Testis (tissue), 5 donors: ENCODE results near the gene LUZP4. TPM values are rescaled to one million over a fixed set of nuclear protein-coding genes. Genes with fewer than 3 reads are reported as not detected.

Experiments
- DNase-seq: peaks from one replicate; pipeline ENCODE4 v3.0.0-alpha.2; 2019
- H3K27ac ChIP-seq, 2 donors: fragments of 200-600 bp; sonication (generic); one replicate each; pipeline ENCODE4 v1.5.1; 2019
- H3K27me3 ChIP-seq: fragments of 200-600 bp; sonication (generic); one replicate; pipeline ENCODE4 v1.5.1; 2019
- H3K36me3 ChIP-seq: fragments of 200-600 bp; sonication (generic); one replicate; pipeline ENCODE4 v1.5.1; 2017; ENCODE audit warnings: low read depth; ENCODE audit errors: missing control alignments
- H3K4me1 ChIP-seq: fragments of 200-600 bp; sonication (generic); one replicate; pipeline ENCODE4 v1.5.1; 2019
- H3K4me3 ChIP-seq, 2 donors: fragments of 200-600 bp; sonication (generic); one replicate each; pipeline ENCODE4 v1.5.1; 2017 to 2019
- H3K9me3 ChIP-seq: fragments of 200-600 bp; sonication (generic); one replicate; pipeline ENCODE4 v1.5.1; 2017
- CTCF ChIP-seq, 3 experiments: fragments of 450-650 bp in 2 of 3; fragments of 200-600 bp in 1 of 3; sonication (generic) in 1 of 3; IDR thresholded peaks; one replicate each; pipeline ENCODE4 v1.5.1; 2016 to 2019; ENCODE audit warnings: antibody characterized with exemption in 3 of 3, mild to moderate bottlenecking in 2 of 3, moderate library complexity in 1 of 3
- POLR2A ChIP-seq: fragments of 450-650 bp; IDR thresholded peaks from one replicate; pipeline ENCODE4 v1.6.1; 2017; ENCODE audit warnings: antibody characterized with exemption, mild to moderate bottlenecking, moderate library complexity
- WGBS, 2 donors: methylation state at CpG; one replicate each; pipeline ENCODE4 v1.1.5; 2018; 5-methylcytosine and 5-hydroxymethylcytosine counted together
- intact Hi-C: fragments of 100-400 bp; cut with DNase I; formaldehyde crosslinking; loops from one replicate; pipeline ENCODE4 v1.15.1; 2023; ENCODE audit warnings: low total_unique reads
- long read RNA-seq, 2 donors: transcript quantifications; one replicate each; lab custom pipeline, GENCODE V29; 2026
- polyA plus RNA-seq: library from polyadenylated mRNA; stranded (reverse); fragments of 350-450 nt; fragmentation: Illumina TruSeq; extraction: RNeasy Lipid Tissue Mini Kit (QIAGEN cat#74804); gene quantifications from one replicate; pipeline ENCODE4 v1.2.3, GENCODE V29; 2014; ENCODE audit warnings: low read depth, low replicate concordance; ENCODE audit not compliant: insufficient read depth
- total RNA-seq, 2 donors: library from RNA; depleted of rRNA; stranded (reverse); fragments of >200 nt; gene quantifications; one replicate each; pipeline ENCODE4 v1.2.3, GENCODE V29; 2016

Gene LUZP4
- total RNA-seq (10 to 100 TPM in 1 of 2 donors, 1 to 10 TPM in 1; 9.4 to 13.7 TPM), polyA plus RNA-seq (11.2 TPM)
- long read RNA-seq, donor 1, transcript LUZP4-201 (4 exons, 1,701 nt) = major isoform, 8 of 8 reads
- long read RNA-seq, donor 1, partial matches to known transcripts = 0 of 8 reads
- long read RNA-seq, donor 1, other reads (novel, unspliced or antisense) = 0 of 8 reads
- long read RNA-seq, donor 2, transcript LUZP4-201 (4 exons, 1,701 nt) = major isoform, 8 of 8 reads
- long read RNA-seq, donor 2, partial matches to known transcripts = 0 of 8 reads
- long read RNA-seq, donor 2, other reads (novel, unspliced or antisense) = 0 of 8 reads

- no peak within 1 kb of the TSS for H3K4me3 ChIP-seq
- no peaks in the 10 kb centered on the region for H3K9me3 ChIP-seq
- TF ChIP-seq CTCF (IDR thresholded peaks at IDR 0.05) = no peak
- no peak for TF ChIP-seq POLR2A
- no peaks in the 10 kb centered on the region for H3K27me3 ChIP-seq
- DNase-seq = peak; percentile 58
- H3K4me1 ChIP-seq = no peaks in the 10 kb centered on the region
- intact Hi-C loops = no loop called here
- H3K36me3 ChIP-seq = no peaks in the 10 kb centered on the region
- WGBS, 2 donors = 69 to 80% methylated on average over 8 to 17 of the region's 17 CpGs
- H3K27ac ChIP-seq = no peak within 1 kb of the TSS
These were observed at the start of gene LUZP4 for GRCh38 chrX:115289465-115289864. Gene LUZP4, plus strand, starts transcription at chrX:115289715. Its CDS starts 45 bp downstream, at chrX:115289760.

GRCh38 chrX:115251458-115252233 is 37.9 kb upstream of the LUZP4 start:
- 80 to 84% methylated on average over 2 of the region's 2 CpGs for WGBS, 2 donors
- H3K27ac ChIP-seq = no peak overlapping the region
- no peaks in the 10 kb centered on the region for H3K4me1 ChIP-seq
- no peaks in the 10 kb centered on the region for H3K9me3 ChIP-seq
- DNase-seq = no peak
- intact Hi-C loops = no loop called here
- TF ChIP-seq CTCF (IDR thresholded peaks at IDR 0.05) = no peak
- TF ChIP-seq POLR2A = no peak
- H3K27me3 ChIP-seq = no peaks in the 10 kb centered on the region
- no peaks in the 10 kb centered on the region for H3K36me3 ChIP-seq
- no peak overlapping the region for H3K4me3 ChIP-seq

GRCh38 chrX:115255003-115255402 is 34.5 kb upstream of the LUZP4 start:
- no peak for TF ChIP-seq CTCF (IDR thresholded peaks at IDR 0.05)
- no peak for TF ChIP-seq POLR2A
- 82 to 94% methylated on average over 2 of the region's 2 CpGs for WGBS, 2 donors
- H3K36me3 ChIP-seq = no peaks in the 10 kb centered on the region
- H3K4me1 ChIP-seq = no peaks in the 10 kb centered on the region
- intact Hi-C loops = no loop called here
- H3K27me3 ChIP-seq = no peaks in the 10 kb centered on the region
- no peak for DNase-seq
- no peak overlapping the region for H3K27ac ChIP-seq
- no peaks in the 10 kb centered on the region for H3K9me3 ChIP-seq
- no peak overlapping the region for H3K4me3 ChIP-seq

- no peaks in the 10 kb centered on the region for H3K9me3 ChIP-seq
- no peak for DNase-seq
- no peak overlapping the region for H3K27ac ChIP-seq
- no peaks in the 10 kb centered on the region for H3K27me3 ChIP-seq
- no peaks in the 10 kb centered on the region for H3K36me3 ChIP-seq
- no peaks in the 10 kb centered on the region for H3K4me1 ChIP-seq
- intact Hi-C loops = no loop called here
- TF ChIP-seq CTCF (IDR thresholded peaks at IDR 0.05) (no peak), POLR2A (no peak)
- H3K4me3 ChIP-seq = no peak overlapping the region
These were observed 31.8 kb upstream of the LUZP4 start for GRCh38 chrX:115257711-115258110.
